B cell (primary cell): ENCODE measurements around the gene HHIPL1.

ENCODE experiments used
- CTCF ChIP-seq: fragments of 200-600 bp; IDR thresholded peaks from one replicate; pipeline ENCODE4 v1.8.0; 2022; ENCODE audit warnings: antibody characterized with exemption, mild to moderate bottlenecking
- EZH2 ChIP-seq: IDR thresholded peaks from 2 replicates; pipeline ENCODE4 v1.6.1; 2012; ENCODE audit warnings: borderline replicate concordance, low read depth, mild to moderate bottlenecking, moderate library complexity, low read length; ENCODE audit not compliant: insufficient read depth, poor library complexity, severe bottlenecking

- TF ChIP-seq CTCF (no peak), EZH2 (no peak)
Observed at GRCh38 chr14:99605299-99605961, 39.5 kb upstream of the HHIPL1 start.
